ENCODE results near the gene COG2.
"Not testable (repeated sequence)": the region's sequence is repeated elsewhere in the genome, so short reads cannot be mapped to it uniquely, and the experiment has no call there.

Gene COG2

GRCh38 chr1:230713915-230714764 lies 71.9 kb downstream of the COG2 start, which contains the start of gene AGT:
Gene AGT (minus strand): TSS chr1:230714122. CDS start chr1:230710823, 3,299 bp downstream.
- no peaks in the 10 kb centered on the region for H3K9me3 ChIP-seq (ENCODE audit: control insufficient read depth, insufficient read depth, low read depth, low read length)
- H3K36me3 ChIP-seq (ENCODE audit: control insufficient read depth, insufficient read depth, low read length): no peaks in the 10 kb centered on the region
- no peak within 1 kb of the TSS for H3K27ac ChIP-seq (ENCODE audit: low read depth, low read length)
- peaks cover 10% of the 10 kb centered on the region; the same call in 1 of the 2 replicates for H3K4me1 ChIP-seq (ENCODE audit: control insufficient read depth, insufficient read depth, low read length)
- H3K4me3 ChIP-seq (ENCODE audit: low read depth, low read length): no peak within 1 kb of the TSS
- no peak within 1 kb of the TSS for H3K9ac ChIP-seq (ENCODE audit: low read length)
- no peaks in the 10 kb centered on the region for H3K27me3 ChIP-seq (ENCODE audit: control insufficient read depth, insufficient read depth, low read length)

- Histone ChIP-seq H3K36me3 (ENCODE audit: control insufficient read depth, insufficient read depth, low read length) (no peaks in the 10 kb centered on the region), H3K4me3 (ENCODE audit: low read depth, low read length) (no peak overlapping the region), H3K9ac (ENCODE audit: low read length) (no peak overlapping the region), H3K27me3 (ENCODE audit: control insufficient read depth, insufficient read depth, low read length) (no peaks in the 10 kb centered on the region), H3K9me3 (ENCODE audit: control insufficient read depth, insufficient read depth, low read depth, low read length) (no peaks in the 10 kb centered on the region), H3K4me1 (ENCODE audit: control insufficient read depth, insufficient read depth, low read length) (peaks cover 10% of the 10 kb centered on the region; the same call in 1 of the 2 replicates), H3K27ac (ENCODE audit: low read depth, low read length) (no peak overlapping the region)
Observed at GRCh38 chr1:230715510-230715909, 73.2 kb downstream of the COG2 start.

DNA sequence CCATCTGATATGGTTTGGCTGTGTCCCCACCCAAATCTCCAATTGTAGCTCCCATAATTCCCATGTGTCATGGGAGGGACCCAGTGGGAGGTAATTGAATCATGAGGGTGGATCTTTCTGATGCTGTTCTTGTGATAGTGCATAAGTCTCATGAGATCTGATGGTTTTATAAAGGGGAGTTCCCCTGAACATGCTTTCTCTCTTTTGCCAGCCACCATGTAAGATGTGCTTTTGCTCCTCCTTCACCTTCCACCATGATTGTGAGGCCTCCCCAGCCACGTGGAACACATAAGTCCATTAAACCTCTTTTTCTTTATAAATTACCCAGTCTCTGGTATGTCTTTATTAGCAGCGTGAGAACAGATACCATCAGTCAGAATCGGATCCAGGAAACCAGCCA lies 74.2 kb downstream of the COG2 start:
- not testable (repeated sequence) for H3K9ac ChIP-seq (ENCODE audit: low read length); H3K9me3 ChIP-seq (ENCODE audit: control insufficient read depth, insufficient read depth, low read depth, low read length); H3K27me3 ChIP-seq (ENCODE audit: control insufficient read depth, insufficient read depth, low read length); H3K36me3 ChIP-seq (ENCODE audit: control insufficient read depth, insufficient read depth, low read length); H3K4me3 ChIP-seq (ENCODE audit: low read depth, low read length); H3K27ac ChIP-seq (ENCODE audit: low read depth, low read length); H3K4me1 ChIP-seq (ENCODE audit: control insufficient read depth, insufficient read depth, low read length)

DNA sequence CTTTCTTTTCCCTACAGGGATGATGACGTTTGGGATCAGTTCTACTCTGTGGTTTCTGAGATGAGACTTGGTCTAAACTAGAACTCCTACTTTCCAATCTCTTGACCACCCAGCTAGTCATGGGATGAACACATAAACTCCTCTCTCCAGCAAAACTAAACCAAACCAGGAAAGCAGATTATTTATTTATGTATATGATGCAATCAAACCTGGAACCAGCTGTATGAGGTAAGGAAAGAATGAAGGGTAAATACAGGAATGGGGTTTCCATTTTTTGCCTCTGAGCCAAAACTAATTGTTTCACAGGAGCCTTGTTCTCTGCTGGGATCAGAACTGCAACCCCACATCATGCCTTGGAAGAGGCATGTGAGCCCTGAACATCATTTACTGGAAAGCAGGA lies 75.0 kb downstream of the COG2 start:
- Histone ChIP-seq H3K4me1 (ENCODE audit: control insufficient read depth, insufficient read depth, low read length) (peaks cover 10% of the 10 kb centered on the region; the same call in 1 of the 2 replicates), H3K27ac (ENCODE audit: low read depth, low read length) (no peak overlapping the region), H3K36me3 (ENCODE audit: control insufficient read depth, insufficient read depth, low read length) (no peaks in the 10 kb centered on the region), H3K9ac (ENCODE audit: low read length) (no peak overlapping the region), H3K9me3 (ENCODE audit: control insufficient read depth, insufficient read depth, low read depth, low read length) (peaks cover 8% of the 10 kb centered on the region), H3K27me3 (ENCODE audit: control insufficient read depth, insufficient read depth, low read length) (no peaks in the 10 kb centered on the region), H3K4me3 (ENCODE audit: low read depth, low read length) (no peak overlapping the region)

DNA sequence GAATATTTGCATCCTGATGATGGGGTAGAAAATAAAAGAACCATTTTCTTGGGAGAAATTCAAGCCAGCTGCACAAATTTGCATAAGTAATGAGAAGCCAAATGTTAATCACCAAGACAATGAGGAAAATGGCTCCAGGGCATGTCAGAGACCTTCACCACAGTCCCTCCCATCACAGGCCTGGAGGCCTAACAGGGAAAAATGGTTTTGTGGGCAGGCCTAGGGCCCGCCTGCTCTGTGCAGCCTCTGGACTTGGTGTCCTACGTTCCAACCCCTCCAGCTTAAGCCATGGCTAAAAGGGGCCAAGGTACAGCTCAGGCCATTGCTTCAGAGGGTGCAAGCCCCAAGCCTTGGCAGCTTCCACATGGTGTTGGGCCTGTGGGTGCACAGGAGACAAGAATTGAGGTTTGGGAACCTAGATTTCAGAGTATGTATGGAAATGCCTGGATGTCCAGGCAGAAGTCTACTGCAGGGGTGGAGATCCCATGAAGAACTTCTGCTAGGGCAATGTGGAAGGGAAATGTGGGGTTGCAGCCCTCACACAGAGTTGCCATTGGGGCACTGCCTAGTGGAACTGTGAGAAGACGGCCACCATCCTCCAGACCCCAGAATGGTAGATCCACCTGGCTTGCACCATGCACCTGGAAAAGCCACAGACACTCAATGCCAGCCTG lies 79.7 kb downstream of the COG2 start:
- not testable (repeated sequence) for H3K9ac ChIP-seq (ENCODE audit: low read length); H3K4me1 ChIP-seq (ENCODE audit: control insufficient read depth, insufficient read depth, low read length); H3K27ac ChIP-seq (ENCODE audit: low read depth, low read length); H3K4me3 ChIP-seq (ENCODE audit: low read depth, low read length); H3K36me3 ChIP-seq (ENCODE audit: control insufficient read depth, insufficient read depth, low read length); H3K27me3 ChIP-seq (ENCODE audit: control insufficient read depth, insufficient read depth, low read length)
- H3K9me3 ChIP-seq (ENCODE audit: control insufficient read depth, insufficient read depth, low read depth, low read length): peaks cover 19% of the 10 kb centered on the region

DNA sequence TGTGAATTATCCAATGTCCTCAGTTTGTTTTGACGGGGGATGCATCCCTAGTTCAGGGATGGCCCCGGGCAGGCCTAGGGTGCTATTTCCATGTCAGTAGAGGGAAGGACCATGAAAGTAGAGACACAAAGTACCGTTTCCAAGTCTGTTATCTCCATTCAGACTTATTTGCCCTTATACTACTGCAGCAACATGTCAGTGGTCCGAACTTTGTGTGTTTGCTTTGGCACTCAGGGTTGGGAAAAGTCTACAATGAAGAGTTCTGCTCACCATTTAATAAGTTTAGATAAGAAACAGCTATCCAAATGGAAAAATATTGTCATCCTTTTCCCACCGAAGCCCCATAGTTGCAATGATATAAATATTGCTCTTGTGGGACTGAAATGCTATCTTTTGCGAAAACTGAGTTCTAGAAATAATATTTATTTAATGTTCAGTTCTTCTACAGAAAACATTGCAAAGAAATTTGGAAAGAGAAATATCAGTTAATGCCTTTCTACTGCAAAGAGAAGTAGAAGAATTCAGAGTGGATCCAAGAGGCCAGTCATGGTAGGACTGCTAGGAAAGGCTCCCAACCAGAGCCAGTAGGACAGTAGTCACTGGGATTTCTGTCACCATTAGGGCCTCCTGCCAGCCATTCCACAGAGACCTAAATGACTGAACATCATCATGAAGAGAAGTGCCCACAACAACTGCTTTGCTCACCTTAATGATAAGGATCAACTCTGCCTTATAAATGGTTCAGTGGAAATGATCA lies 83.2 kb downstream of the COG2 start:
- peaks cover 19% of the 10 kb centered on the region for H3K9me3 ChIP-seq (ENCODE audit: control insufficient read depth, insufficient read depth, low read depth, low read length)
- H3K4me1 ChIP-seq (ENCODE audit: control insufficient read depth, insufficient read depth, low read length): peaks cover 16% of the 10 kb centered on the region
- no peak overlapping the region for H3K4me3 ChIP-seq (ENCODE audit: low read depth, low read length)
- H3K27me3 ChIP-seq (ENCODE audit: control insufficient read depth, insufficient read depth, low read length): no peaks in the 10 kb centered on the region
- H3K9ac ChIP-seq (ENCODE audit: low read length): no peak overlapping the region
- no peak overlapping the region for H3K27ac ChIP-seq (ENCODE audit: low read depth, low read length)
- H3K36me3 ChIP-seq (ENCODE audit: control insufficient read depth, insufficient read depth, low read length): no peaks in the 10 kb centered on the region

DNA sequence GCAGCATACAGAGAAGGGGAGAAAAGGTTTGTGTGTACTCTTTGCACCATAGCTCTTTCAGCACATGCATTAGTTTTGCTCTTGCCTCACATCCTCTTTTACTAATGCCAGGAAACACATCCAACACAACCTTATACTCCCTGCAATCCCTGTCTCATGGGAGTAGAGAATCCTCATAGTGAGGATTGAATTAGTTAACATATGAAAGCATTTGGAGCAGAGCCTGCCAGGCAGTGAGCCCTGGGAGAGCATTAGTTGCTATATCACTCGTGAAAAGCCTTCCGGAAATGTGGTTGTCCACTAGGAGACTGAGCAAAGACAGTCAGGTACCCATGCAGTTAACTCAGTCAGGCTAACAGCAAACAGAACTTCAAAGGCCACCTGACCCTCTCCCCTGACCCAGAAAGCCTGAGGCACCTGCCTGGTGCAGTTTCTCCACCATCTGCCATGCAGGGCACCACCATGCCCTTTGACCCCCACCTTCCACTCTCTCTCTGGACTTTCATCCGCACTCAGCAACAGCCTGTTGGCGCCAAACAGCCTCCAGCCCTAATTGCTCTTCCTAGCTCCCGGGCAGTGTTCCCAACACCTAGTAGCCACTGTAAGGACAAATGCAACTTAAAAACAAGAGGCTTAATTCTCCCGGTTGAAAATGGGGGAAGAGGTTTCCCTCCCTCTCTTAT lies 86.6 kb downstream of the COG2 start:
- H3K27ac ChIP-seq (ENCODE audit: low read depth, low read length): no peak overlapping the region
- no peaks in the 10 kb centered on the region for H3K9me3 ChIP-seq (ENCODE audit: control insufficient read depth, insufficient read depth, low read depth, low read length)
- H3K4me3 ChIP-seq (ENCODE audit: low read depth, low read length): no peak overlapping the region
- no peak overlapping the region for H3K9ac ChIP-seq (ENCODE audit: low read length)
- H3K27me3 ChIP-seq (ENCODE audit: control insufficient read depth, insufficient read depth, low read length): no peaks in the 10 kb centered on the region
- no peaks in the 10 kb centered on the region for H3K36me3 ChIP-seq (ENCODE audit: control insufficient read depth, insufficient read depth, low read length)
- peaks cover 16% of the 10 kb centered on the region for H3K4me1 ChIP-seq (ENCODE audit: control insufficient read depth, insufficient read depth, low read length)

DNA sequence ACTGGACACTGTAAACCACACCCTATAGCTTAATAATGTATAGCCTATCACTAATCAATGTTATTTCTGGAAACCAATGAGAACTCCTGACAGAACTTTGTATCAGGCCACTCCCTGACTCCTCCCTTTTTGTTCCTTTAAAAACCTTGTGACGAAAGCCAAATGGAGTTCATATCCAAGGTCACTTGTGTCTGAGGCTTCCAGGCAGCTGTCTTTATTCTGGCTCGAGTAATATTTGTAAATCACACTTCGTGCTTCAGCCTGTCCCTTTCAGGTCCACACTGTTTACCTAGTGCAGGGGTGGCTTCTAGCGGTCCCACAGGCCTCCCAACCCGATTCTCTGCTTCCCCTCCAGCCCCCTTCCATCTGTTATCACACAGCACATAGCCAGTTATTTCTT lies 88.7 kb downstream of the COG2 start:
- H3K27me3 ChIP-seq (ENCODE audit: control insufficient read depth, insufficient read depth, low read length): no peaks in the 10 kb centered on the region
- H3K4me3 ChIP-seq (ENCODE audit: low read depth, low read length): no peak overlapping the region
- no peak overlapping the region for H3K9ac ChIP-seq (ENCODE audit: low read length)
- H3K9me3 ChIP-seq (ENCODE audit: control insufficient read depth, insufficient read depth, low read depth, low read length): no peaks in the 10 kb centered on the region
- peaks cover 16% of the 10 kb centered on the region for H3K4me1 ChIP-seq (ENCODE audit: control insufficient read depth, insufficient read depth, low read length)
- no peaks in the 10 kb centered on the region for H3K36me3 ChIP-seq (ENCODE audit: control insufficient read depth, insufficient read depth, low read length)
- H3K27ac ChIP-seq (ENCODE audit: low read depth, low read length): no peak overlapping the region

DNA sequence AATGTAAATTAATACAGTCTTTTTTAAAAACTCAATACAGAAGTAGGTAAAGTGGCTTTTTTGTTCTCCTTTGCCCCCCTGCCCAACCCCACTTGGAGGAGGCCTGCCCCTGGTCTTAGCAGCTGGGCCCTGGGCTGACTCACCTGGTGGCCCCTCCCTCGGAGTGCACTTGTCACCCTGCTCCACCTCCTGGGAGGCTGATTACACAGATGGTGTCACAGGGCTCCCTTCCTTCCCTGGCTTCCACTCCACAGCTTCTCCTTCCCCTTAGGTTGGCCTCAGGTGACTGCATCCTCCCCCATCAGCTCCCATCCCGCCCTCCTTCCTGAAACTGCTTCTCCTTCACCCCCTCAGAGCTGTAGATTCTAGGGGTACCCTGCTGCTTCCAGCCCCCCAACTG lies 93.2 kb downstream of the COG2 start:
- peaks cover 4% of the 10 kb centered on the region for H3K9me3 ChIP-seq (ENCODE audit: control insufficient read depth, insufficient read depth, low read depth, low read length)
- H3K9ac ChIP-seq (ENCODE audit: low read length): no peak overlapping the region
- no peak overlapping the region for H3K27ac ChIP-seq (ENCODE audit: low read depth, low read length)
- no peaks in the 10 kb centered on the region for H3K27me3 ChIP-seq (ENCODE audit: control insufficient read depth, insufficient read depth, low read length)
- no peaks in the 10 kb centered on the region for H3K36me3 ChIP-seq (ENCODE audit: control insufficient read depth, insufficient read depth, low read length)
- H3K4me1 ChIP-seq (ENCODE audit: control insufficient read depth, insufficient read depth, low read length): no peaks in the 10 kb centered on the region
- no peak overlapping the region for H3K4me3 ChIP-seq (ENCODE audit: low read depth, low read length)

- Histone ChIP-seq H3K4me3 (ENCODE audit: low read depth, low read length) (no peak overlapping the region), H3K9me3 (ENCODE audit: control insufficient read depth, insufficient read depth, low read depth, low read length) (peaks cover 4% of the 10 kb centered on the region), H3K36me3 (ENCODE audit: control insufficient read depth, insufficient read depth, low read length) (no peaks in the 10 kb centered on the region), H3K27me3 (ENCODE audit: control insufficient read depth, insufficient read depth, low read length) (no peaks in the 10 kb centered on the region), H3K27ac (ENCODE audit: low read depth, low read length) (no peak overlapping the region), H3K9ac (ENCODE audit: low read length) (no peak overlapping the region), H3K4me1 (ENCODE audit: control insufficient read depth, insufficient read depth, low read length) (no peaks in the 10 kb centered on the region)
Observed at GRCh38 chr1:230737622-230738262, 95.5 kb downstream of the COG2 start.
